Measurements from ENCODE around the gene WASF3. TPM values are rescaled to one million over a fixed set of nuclear protein-coding genes. Genes with fewer than 3 reads are reported as not detected.

WASF3 gene
- total RNA-seq, 4 donors from 2014 or later: 1.4 to 13.9 (median 2.8) TPM

- intact Hi-C loops (cut with DNase I): loop anchor here (5.0 kb wide), 1 partner anchor 209 kb away; no protein-coding TSS in a partner anchor
- Histone ChIP-seq H3K27me3 (peaks cover 0 to 9% (median 0%) of the 10 kb centered on the region in 4 donors), H3K4me3 (no peak overlapping the region), H3K4me1 (peaks cover 0 to 9% (median 3%) of the 10 kb centered on the region in 3 donors), H3K27ac (no peak overlapping the region), H3K9me3 (no peaks in the 10 kb centered on the region), H3K36me3 (no peaks in the 10 kb centered on the region)
- no peak for DNase-seq
- 38 to 48% methylated on average over 7 to 15 of the region's 15 CpGs for WGBS, 2 donors
- TF ChIP-seq CTCF (IDR thresholded peaks at IDR 0.05) (no peak), POLR2A (IDR thresholded peaks at IDR 0.05) (no peak)
Observed at GRCh38 chr13:26695891-26696311, 138.4 kb downstream of the WASF3 start.

DNA sequence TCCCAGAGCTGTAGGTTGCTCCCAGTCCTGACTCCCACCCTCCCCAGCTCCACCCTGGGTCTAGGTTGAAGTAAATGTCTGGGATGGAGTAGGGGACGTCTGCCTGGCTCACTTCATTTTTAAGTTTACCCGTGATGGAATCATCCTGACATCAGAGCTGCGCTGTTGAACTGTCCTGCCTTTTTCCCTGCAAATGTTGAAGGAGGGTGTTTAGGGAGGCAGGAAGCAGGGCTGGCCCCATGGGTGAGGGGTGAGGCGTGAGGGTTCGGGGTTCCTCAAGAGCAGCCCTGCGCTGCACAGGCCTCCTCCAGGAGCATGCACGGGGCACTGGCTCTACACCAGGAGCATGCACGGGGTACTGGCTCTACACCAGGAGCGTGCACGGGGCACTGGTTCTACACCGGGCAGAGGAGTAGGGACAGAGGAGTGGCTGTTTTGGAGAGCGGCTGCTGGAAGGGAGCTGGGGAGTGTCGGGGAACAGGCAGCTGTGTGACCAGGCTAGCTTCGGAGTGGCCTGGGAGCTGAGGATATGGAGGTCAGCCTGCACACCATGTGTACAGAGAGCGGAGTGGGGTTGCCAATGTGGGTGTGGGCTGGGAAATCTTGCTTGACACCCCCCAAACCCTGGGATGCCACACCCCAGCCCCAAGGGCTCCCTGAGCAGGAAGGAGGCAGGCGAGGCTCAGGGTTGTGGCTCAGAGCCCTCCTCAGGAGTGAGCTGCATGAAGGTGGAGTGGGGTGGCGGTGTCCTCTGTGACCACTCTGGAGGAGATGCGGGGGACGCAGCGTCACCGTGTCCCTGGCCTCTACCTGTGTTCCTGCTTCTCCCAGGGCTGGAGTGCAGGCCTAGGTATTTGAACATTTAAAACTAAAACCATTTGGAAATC lies 139.8 kb downstream of the WASF3 start:
- intact Hi-C loops (cut with DNase I): loop anchor here (5.0 kb wide), 1 partner anchor 210 kb away; no protein-coding TSS in a partner anchor
- no peak for DNase-seq
- WGBS, 2 donors: 87 to 89% methylated on average over 11 of the region's 21 CpGs

DNA sequence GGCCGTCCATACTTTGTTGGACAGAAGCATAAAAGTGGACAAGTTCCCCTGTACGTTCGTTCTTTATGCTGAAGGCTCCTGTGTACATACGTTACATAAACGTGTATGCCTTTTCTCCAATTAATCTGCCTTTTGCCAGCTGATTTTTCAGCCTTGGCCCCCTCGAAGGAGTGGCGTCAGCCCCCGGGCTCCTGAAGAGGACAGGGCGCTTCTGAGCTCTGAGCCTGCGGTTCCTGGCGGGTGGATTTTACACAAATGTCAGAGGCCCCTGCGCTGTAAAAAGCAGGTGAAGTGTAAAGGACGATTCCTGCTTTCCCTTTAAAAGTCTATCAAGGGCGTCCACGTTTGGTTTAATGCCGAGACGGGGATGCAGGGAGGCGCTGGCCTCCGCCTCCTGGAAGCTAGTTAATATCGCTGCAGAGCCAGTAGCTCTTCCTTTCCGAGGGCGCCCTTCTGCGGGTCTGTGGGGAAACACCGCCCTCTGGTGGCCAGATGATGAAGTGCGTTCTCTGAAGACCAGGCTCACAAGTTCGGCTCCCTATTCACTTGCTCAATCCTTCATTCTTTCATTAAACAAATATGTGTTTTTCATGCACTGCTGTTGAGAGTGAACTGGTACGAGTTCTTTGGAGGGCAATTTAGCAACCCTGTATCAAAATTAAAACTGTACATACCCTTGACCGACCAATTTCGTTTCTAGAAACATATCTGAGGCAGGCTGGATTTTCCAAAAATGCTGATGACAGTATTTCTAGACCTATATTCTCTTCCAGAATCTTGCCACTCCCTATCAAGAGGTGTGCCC lies 141.1 kb downstream of the WASF3 start:
- Histone ChIP-seq H3K4me3 (peak overlapping the region in 3 of 4 donors; percentile 1 to 25 (median 25)), H3K27me3 (peaks cover 0 to 9% (median 0%) of the 10 kb centered on the region in 4 donors), H3K27ac (no peak overlapping the region), H3K4me1 (peaks cover 0 to 9% (median 3%) of the 10 kb centered on the region in 3 donors), H3K9me3 (no peaks in the 10 kb centered on the region), H3K36me3 (no peaks in the 10 kb centered on the region)
- WGBS, 2 donors: 10 to 17% methylated on average over 22 to 25 of the region's 29 CpGs
- TF ChIP-seq CTCF (IDR thresholded peaks at IDR 0.05): peak; percentile 90 to 99 (median 95)
- no peak for TF ChIP-seq POLR2A (IDR thresholded peaks at IDR 0.05)
- intact Hi-C loops (cut with DNase I): loop anchor here (5.0 kb wide), 1 partner anchor 211 kb away; no protein-coding TSS in a partner anchor
- peak; percentile 15 for DNase-seq

More for the DNA sequence above, 139.8 kb downstream of the WASF3 start:
- Histone ChIP-seq H3K27me3 (peaks cover 0 to 9% (median 0%) of the 10 kb centered on the region in 4 donors), H3K4me3 (no peak overlapping the region), H3K4me1 (peaks cover 0 to 9% (median 3%) of the 10 kb centered on the region in 3 donors), H3K36me3 (no peaks in the 10 kb centered on the region), H3K9me3 (no peaks in the 10 kb centered on the region), H3K27ac (no peak overlapping the region)
- TF ChIP-seq POLR2A (IDR thresholded peaks at IDR 0.05) (no peak), CTCF (IDR thresholded peaks at IDR 0.05) (no peak)

DNA sequence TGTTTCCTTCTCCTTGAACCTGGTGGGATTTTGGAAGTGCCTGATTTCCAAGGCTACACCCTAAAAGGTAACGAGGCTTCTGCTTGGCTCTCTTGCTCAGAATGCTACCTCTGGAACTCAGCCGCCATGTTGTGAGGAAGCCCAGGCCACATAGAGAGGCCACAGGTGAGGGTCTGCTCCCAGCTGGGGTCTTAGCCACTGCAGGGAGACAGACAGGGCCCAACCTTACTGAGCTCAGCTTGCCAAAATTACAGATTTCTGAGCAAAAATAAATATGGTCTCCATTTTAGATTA lies 141.7 kb downstream of the WASF3 start:
- Histone ChIP-seq H3K4me1 (peaks cover 0 to 9% (median 3%) of the 10 kb centered on the region in 3 donors), H3K27ac (no peak overlapping the region), H3K9me3 (no peaks in the 10 kb centered on the region), H3K36me3 (no peaks in the 10 kb centered on the region), H3K27me3 (peaks cover 0 to 9% (median 0%) of the 10 kb centered on the region in 4 donors), H3K4me3 (no peak overlapping the region)
- WGBS, 2 donors: 89% methylated on average over 2 of the region's 2 CpGs; no CpG with 5 or more reads in 1 of the 2 donors
- no peak for DNase-seq
- TF ChIP-seq POLR2A (IDR thresholded peaks at IDR 0.05) (no peak), CTCF (IDR thresholded peaks at IDR 0.05) (no peak)
- intact Hi-C loops (cut with DNase I): loop anchor here (5.0 kb wide), 1 partner anchor 212 kb away; no protein-coding TSS in a partner anchor

Data from esophagus squamous epithelium (tissue), 5 donors.